Astrocyte (in vitro differentiated cells and primary cell): Measurements from ENCODE around the gene LSP1. TPM values are rescaled to one million over a fixed set of nuclear protein-coding genes. Genes with fewer than 3 reads are reported as not detected.

ENCODE experiments used
- DNase-seq: peaks from one replicate; pipeline ENCODE4 v3.0.0-alpha.2; 2010; ENCODE audit warnings: low read depth
- FAIRE-seq: peaks from 2 replicates; lab custom pipeline; 2011; peaks lifted over from hg19 to GRCh38; lab: Jason Lieb, UNC
- H2AFZ ChIP-seq: 2 replicates; pipeline ENCODE4 v1.6.0; 2012; ENCODE audit warnings: low read depth, low read length, inconsistent platforms
- H3K27ac ChIP-seq: 2 replicates; pipeline ENCODE4 v1.5.1; 2011; ENCODE audit warnings: low read depth, low read length, inconsistent platforms
- H3K27me3 ChIP-seq: 2 replicates; pipeline ENCODE4 v1.6.0; 2011; ENCODE audit warnings: low read length, inconsistent platforms; ENCODE audit not compliant: insufficient read depth
- H3K36me3 ChIP-seq: 2 replicates; pipeline ENCODE4 v1.5.1; 2011; ENCODE audit warnings: low read length, inconsistent platforms; ENCODE audit not compliant: insufficient read depth
- H3K4me1 ChIP-seq: 2 replicates; pipeline ENCODE4 v1.5.1; 2011; ENCODE audit warnings: low read length, inconsistent platforms; ENCODE audit not compliant: insufficient read depth
- H3K4me2 ChIP-seq: 2 replicates; pipeline ENCODE4 v1.6.0; 2012; ENCODE audit warnings: low read length, inconsistent platforms
- H3K4me3 ChIP-seq: 2 replicates; pipeline ENCODE4 v1.5.1; 2011; ENCODE audit warnings: low read depth, mild to moderate bottlenecking, low read length, inconsistent platforms; ENCODE audit not compliant: insufficient read depth
- H3K79me2 ChIP-seq: 2 replicates; pipeline ENCODE4 v1.6.0; 2012; ENCODE audit warnings: mild to moderate bottlenecking, low read length, inconsistent platforms; ENCODE audit not compliant: insufficient read depth
- H3K9ac ChIP-seq: 2 replicates; pipeline ENCODE4 v1.6.0; 2012; ENCODE audit warnings: mild to moderate bottlenecking, low read length, inconsistent platforms
- H3K9me3 ChIP-seq: 2 replicates; pipeline ENCODE4 v1.5.1; 2012; ENCODE audit warnings: low read depth, mild to moderate bottlenecking, low read length, inconsistent platforms; ENCODE audit not compliant: insufficient read depth
- H4K20me1 ChIP-seq: 2 replicates; pipeline ENCODE4 v1.6.0; 2012; ENCODE audit warnings: low read length, inconsistent platforms; ENCODE audit not compliant: insufficient read depth
- H3K27ac Mint-ChIP-seq: one replicate; pipeline ENCODE4 v1.8.0; 2021; ENCODE audit warnings: mild to moderate bottlenecking, mixed read lengths; ENCODE audit not compliant: unreplicated experiment
- H3K27me3 Mint-ChIP-seq: one replicate; pipeline ENCODE4 v1.8.0; 2021; ENCODE audit warnings: low read depth, mixed read lengths; ENCODE audit not compliant: unreplicated experiment
- H3K36me3 Mint-ChIP-seq: one replicate; pipeline ENCODE4 v1.8.0; 2021; ENCODE audit warnings: low read depth, mixed read lengths; ENCODE audit not compliant: unreplicated experiment
- H3K4me1 Mint-ChIP-seq: one replicate; pipeline ENCODE4 v1.8.0; 2021; ENCODE audit warnings: low read depth, mixed read lengths; ENCODE audit not compliant: unreplicated experiment
- H3K4me3 Mint-ChIP-seq: one replicate; pipeline ENCODE4 v1.8.0; 2021; ENCODE audit warnings: mild to moderate bottlenecking, moderate library complexity, mixed read lengths; ENCODE audit not compliant: unreplicated experiment
- H3K9me3 Mint-ChIP-seq: one replicate; pipeline ENCODE4 v1.8.0; 2021; ENCODE audit warnings: mild to moderate bottlenecking, mixed read lengths; ENCODE audit not compliant: unreplicated experiment
- CTCF ChIP-seq: IDR thresholded peaks from 2 replicates; pipeline ENCODE4 v1.5.1; 2011; ENCODE audit warnings: low read depth, mild to moderate bottlenecking, inconsistent platforms, low read length, moderate library complexity; ENCODE audit not compliant: insufficient read depth
- EZH2 ChIP-seq: IDR thresholded peaks from 2 replicates; pipeline ENCODE4 v1.6.1; 2012; ENCODE audit warnings: mild to moderate bottlenecking, low read length, inconsistent platforms; ENCODE audit not compliant: insufficient read depth
- total RNA-seq: library from RNA; stranded (reverse); gene quantifications from 2 replicates; pipeline ENCODE4 v1.2.1, GENCODE V29; 2021

The LSP1 gene
- total RNA-seq, 1 donor from 2014 or later, result 1.3 TPM

DNA sequence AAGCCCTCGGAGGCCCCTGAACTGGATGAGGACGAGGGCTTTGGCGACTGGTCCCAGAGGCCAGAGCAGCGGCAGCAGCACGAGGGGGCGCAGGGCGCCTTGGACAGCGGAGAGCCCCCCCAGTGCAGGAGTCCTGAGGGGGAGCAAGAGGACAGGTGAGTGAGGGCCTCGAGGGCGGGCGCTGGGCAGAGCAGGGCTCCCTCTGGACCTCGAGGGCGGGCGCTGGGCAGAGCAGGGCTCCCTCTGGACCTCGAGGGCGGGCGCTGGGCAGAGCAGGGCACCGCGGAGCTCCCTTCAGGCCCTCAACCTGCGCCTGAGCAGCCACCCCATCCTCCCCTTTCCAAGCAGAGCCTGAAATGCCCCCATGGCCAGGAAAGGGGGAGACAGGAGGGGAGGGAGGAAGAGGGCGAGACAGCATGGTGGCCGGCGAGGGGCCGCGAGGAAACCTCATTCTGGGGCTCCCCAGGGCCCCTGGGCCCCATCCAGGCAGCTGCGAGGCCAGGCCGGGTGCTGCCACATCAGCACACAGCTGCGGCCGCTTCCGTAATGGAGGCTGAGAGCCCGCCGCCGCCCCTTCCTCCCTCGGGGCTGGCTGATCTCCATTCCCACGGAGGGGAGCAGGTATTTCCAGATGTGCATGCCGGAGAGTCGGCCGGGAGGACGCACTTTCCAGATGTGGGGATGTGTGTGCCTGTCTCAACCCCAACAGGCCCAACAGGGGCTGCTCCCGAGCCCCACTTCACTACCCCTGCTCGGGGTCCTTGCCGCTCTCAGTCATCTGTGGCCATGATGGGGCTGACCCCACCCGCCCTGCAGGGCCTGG is 28.8 kb downstream of the LSP1 start:
- TF ChIP-seq EZH2 (no peak), CTCF (no peak)
- no peak overlapping the region for H3K27ac ChIP-seq
- Mint-ChIP-seq H3K27ac (no peak overlapping the region), H3K4me1 (no peaks in the 10 kb centered on the region), H3K27me3 (no peaks in the 10 kb centered on the region), H3K36me3 (no peaks in the 10 kb centered on the region), H3K9me3 (no peaks in the 10 kb centered on the region), H3K4me3 (no peak overlapping the region)
- H3K36me3 ChIP-seq, result no peaks in the 10 kb centered on the region
- H3K4me3 ChIP-seq, result no peak overlapping the region
- DNase-seq, result no peak
- H3K4me1 ChIP-seq, result peaks cover 2% of the 10 kb centered on the region
- H2AFZ ChIP-seq, result no peak overlapping the region
- H3K9me3 ChIP-seq, result no peaks in the 10 kb centered on the region
- no peaks in the 10 kb centered on the region for H4K20me1 ChIP-seq
- H3K79me2 ChIP-seq, result no peaks in the 10 kb centered on the region
- H3K27me3 ChIP-seq, result peaks cover 2% of the 10 kb centered on the region
- H3K9ac ChIP-seq, result no peak overlapping the region
- FAIRE-seq, result no peak
- H3K4me2 ChIP-seq, result no peak overlapping the region

DNA sequence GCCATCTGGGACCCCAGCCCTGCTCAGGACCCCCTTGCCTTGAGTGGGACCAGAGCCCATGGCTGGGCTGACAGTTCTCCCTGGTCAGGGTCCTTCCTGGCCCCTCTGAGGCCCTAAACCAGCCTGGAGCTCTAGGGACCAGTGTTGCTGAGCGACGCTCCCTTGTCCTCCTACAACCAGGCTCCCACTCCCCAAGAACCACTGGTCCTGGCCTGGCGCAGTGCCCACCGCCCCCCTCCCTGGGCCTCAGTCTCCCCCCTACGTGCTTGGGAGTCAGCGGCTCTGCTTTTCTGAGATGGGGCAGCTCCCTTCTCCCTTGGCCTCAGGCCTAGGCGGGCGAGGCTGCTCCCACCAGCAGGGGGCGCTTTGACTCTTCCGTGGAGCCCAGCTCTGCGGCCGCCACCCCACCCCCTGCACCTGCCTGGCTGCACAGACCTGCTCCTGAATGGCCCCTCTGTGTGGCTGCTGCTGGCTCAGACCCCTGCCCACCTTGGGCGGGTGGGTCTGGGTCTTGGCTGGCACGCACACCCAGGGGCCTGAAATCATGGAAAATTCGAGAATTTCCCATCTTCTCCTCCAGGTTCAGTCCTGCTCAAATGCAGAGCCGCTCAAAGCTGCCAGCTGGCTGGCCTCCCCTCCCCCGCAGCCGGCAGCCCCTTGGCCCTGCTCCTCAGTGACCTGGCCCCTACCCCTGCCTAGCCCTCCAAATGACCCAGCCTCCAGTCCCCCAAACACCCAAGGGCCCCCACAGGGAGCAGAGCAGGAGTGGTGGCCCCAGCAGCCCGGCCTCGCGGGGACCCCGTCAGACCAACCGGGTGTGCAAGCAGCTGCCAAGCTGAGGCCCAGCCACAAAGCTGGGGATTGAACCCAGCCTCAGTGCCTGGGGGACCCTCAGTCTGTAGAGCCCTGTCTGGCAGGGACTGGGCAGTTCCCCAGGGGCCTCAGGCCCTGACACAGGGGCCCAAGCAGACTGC is 29.7 kb downstream of the LSP1 start:
- no peak overlapping the region for H3K4me3 Mint-ChIP-seq
- H3K27ac Mint-ChIP-seq, result no peak overlapping the region
- no peaks in the 10 kb centered on the region for H3K4me1 Mint-ChIP-seq
- no peaks in the 10 kb centered on the region for H3K27me3 Mint-ChIP-seq
- peak overlapping the region; percentile 50 for H2AFZ ChIP-seq
- no peak overlapping the region for H3K4me3 ChIP-seq
- H3K36me3 ChIP-seq, result no peaks in the 10 kb centered on the region
- H4K20me1 ChIP-seq, result no peaks in the 10 kb centered on the region
- H3K79me2 ChIP-seq, result no peaks in the 10 kb centered on the region
- no peaks in the 10 kb centered on the region for H3K36me3 Mint-ChIP-seq
- H3K4me2 ChIP-seq, result no peak overlapping the region
- no peaks in the 10 kb centered on the region for H3K9me3 ChIP-seq
- no peak overlapping the region for H3K27ac ChIP-seq
- H3K9me3 Mint-ChIP-seq, result no peaks in the 10 kb centered on the region
- peak; percentile 57 for TF ChIP-seq CTCF
- no peak for TF ChIP-seq EZH2
- H3K27me3 ChIP-seq, result peaks cover 2% of the 10 kb centered on the region
- H3K4me1 ChIP-seq, result no peaks in the 10 kb centered on the region
- peak; percentile 19 for DNase-seq
- H3K9ac ChIP-seq, result no peak overlapping the region
- FAIRE-seq, result no peak
